Hematopoietic multipotent progenitor cell treated with erythropoietin and hydrocortisone succinate and interleukin-3 and kit ligand, for 4 days (in vitro differentiated cells): ENCODE results near the gene IFRD2.
"Not testable (repeated sequence)": the region's sequence is repeated elsewhere in the genome, so short reads cannot be mapped to it uniquely, and the experiment has no call there.

Experiments used
- DNase-seq: peaks from one replicate; pipeline ENCODE4 v3.0.0-alpha.2; 2015

The IFRD2 gene

GRCh38 chr3:50300681-50301254 is 8.5 kb upstream of the IFRD2 start:
- no peak for DNase-seq

- peak; percentile 86 for DNase-seq
Measured at GRCh38 chr3:50299929-50300680, 7.9 kb upstream of the IFRD2 start.

- DNase-seq: no peak
Measured at GRCh38 chr3:50299638-50299928, 7.4 kb upstream of the IFRD2 start.

GRCh38 chr3:50298836-50299637 is 6.8 kb upstream of the IFRD2 start, which contains the start of the genes HYAL3 and NAA80:
HYAL3 (minus strand) TSS chr3:50299405; CDS start chr3:50295602, 3,803 bp downstream.
NAA80 (minus strand) TSS chr3:50299405; CDS start chr3:50297463, 1,942 bp downstream.
- DNase-seq: peak; percentile 100

GRCh38 chr3:50297896-50298725 is 5.9 kb upstream of the IFRD2 start:
- DNase-seq: peak; percentile 83

- DNase-seq: peak; percentile 56
Measured at GRCh38 chr3:50297384-50297775, 5.2 kb upstream of the IFRD2 start.

GRCh38 chr3:50296721-50297383 is 4.6 kb upstream of the IFRD2 start:
- no peak for DNase-seq

- no peak for DNase-seq
Measured at GRCh38 chr3:50295553-50296431, 3.6 kb upstream of the IFRD2 start.

- DNase-seq: no peak
Measured at GRCh38 chr3:50294492-50295403, 2.5 kb upstream of the IFRD2 start.

- no peak for DNase-seq
Measured at GRCh38 chr3:50294089-50294488, 1.9 kb upstream of the IFRD2 start.

- no peak for DNase-seq
Measured at GRCh38 chr3:50293079-50293801, 1.0 kb upstream of the IFRD2 start.

- DNase-seq: no peak
Measured at GRCh38 chr3:50290161-50290641, 2.0 kb downstream of the IFRD2 start.

- no peak for DNase-seq
Measured at GRCh38 chr3:50289130-50289529, 3.1 kb downstream of the IFRD2 start.

- DNase-seq: no peak
Measured at GRCh38 chr3:50288387-50289007, 3.7 kb downstream of the IFRD2 start.

- no peak for DNase-seq
Measured at GRCh38 chr3:50287262-50287661, 5.0 kb downstream of the IFRD2 start.

- DNase-seq: no peak
Measured at GRCh38 chr3:50286322-50287227, 5.7 kb downstream of the IFRD2 start.

GRCh38 chr3:50284121-50284520 is 8.1 kb downstream of the IFRD2 start:
- not testable (repeated sequence) for DNase-seq
